HG02798 (cell line): ENCODE measurements around the gene FAM3B.
"Not testable (repeated sequence)": the region's sequence is repeated elsewhere in the genome, so short reads cannot be mapped to it uniquely, and the experiment has no call there.

Experiments
- ATAC-seq: cut with Tn5 transposase; IDR thresholded peaks from one replicate; pipeline ENCODE4 v1.9.1; 2021; ENCODE audit warnings: mild to moderate bottlenecking; ENCODE audit not compliant: unreplicated experiment, poor library complexity

The FAM3B gene, protein sequence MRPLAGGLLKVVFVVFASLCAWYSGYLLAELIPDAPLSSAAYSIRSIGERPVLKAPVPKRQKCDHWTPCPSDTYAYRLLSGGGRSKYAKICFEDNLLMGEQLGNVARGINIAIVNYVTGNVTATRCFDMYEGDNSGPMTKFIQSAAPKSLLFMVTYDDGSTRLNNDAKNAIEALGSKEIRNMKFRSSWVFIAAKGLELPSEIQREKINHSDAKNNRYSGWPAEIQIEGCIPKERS

DNA sequence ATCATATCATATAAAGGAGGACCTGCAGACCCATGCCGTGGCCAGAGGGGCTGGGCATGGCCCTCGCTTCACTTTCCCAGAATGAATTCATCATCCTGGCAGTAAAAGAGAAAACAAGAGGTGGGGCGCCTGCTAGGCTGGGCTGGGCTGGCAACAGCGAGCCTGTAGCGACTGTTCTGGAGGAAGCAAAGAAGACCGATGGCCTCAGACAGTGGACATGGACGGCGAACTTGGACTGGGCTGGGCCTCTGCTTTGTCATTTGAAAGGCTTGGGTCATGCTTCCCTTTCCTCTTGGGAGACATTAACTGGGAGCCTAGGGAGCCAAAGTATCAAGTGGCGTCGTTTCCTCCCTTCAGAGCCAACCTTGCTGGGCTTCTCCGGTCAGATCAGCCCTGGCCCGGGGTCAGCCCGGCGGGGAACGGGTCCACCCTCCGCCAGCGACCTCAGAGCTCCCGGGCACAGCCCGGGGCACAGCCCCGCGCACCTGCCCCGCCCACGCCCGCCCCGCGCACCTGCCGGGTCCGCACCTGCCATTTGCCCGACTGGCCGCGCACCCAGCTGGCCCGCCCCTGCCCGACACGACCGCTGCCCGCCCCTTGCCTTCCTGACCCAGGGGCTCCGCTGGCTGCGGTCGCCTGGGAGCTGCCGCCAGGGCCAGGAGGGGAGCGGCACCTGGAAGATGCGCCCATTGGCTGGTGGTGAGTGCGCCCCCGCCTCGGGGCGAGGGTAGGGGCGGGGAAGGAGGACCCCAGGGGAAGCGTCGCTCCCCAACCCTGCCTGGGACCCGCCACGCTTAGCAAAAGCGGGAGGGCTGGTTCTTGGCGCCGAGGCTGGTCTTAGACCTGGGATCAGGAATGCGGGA, at the start of gene FAM3B:
Gene FAM3B, plus strand, starts transcription at position 602 of the 863 bp plus-strand sequence. Its CDS starts 79 bp downstream, at position 681.
- no peak for ATAC-seq

GRCh38 chr21:41267346-41267745, 49.3 kb upstream of the FAM3B start:
- no peak for ATAC-seq

- no peak for ATAC-seq
Measured at GRCh38 chr21:41269535-41269934, 47.1 kb upstream of the FAM3B start.

DNA sequence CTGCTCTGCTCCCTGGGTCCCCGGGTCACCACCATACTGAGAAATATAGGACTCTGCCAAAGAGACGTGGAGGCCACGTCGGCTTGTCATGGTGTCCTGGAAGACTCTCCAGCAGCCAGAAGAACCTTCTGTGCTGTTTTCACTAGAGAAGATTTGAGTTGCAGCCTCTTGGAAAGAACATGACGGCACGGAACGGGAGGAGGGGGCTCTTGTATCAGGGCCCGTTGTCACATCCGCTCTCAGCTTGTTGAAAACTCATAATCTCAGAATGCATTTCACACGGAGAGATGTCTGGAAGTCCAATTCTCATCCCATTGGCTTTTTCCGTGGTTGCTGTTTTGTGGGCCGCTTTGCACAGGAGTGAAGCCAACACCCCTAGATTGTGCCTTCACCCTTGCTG, 39.4 kb upstream of the FAM3B start:
- ATAC-seq = no peak

DNA sequence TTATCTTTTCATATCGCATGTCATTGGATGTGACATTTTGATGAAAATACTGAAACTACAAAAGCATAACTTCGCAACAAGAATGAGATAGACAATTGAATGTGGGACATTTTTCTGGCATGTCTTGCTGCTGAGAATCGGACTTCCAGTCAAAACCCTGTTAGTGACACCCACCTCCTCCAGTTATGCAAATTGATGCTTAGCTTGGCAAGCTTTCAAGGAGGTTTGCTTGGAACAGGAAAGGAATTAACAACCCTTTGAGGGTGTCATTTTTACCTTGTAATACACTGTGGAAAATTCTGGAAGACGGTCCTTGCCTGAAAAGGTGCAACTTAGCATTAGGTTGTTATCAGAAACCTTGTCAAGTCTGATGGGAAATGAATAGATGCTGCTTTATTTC, 38.8 kb upstream of the FAM3B start:
- no peak for ATAC-seq

DNA sequence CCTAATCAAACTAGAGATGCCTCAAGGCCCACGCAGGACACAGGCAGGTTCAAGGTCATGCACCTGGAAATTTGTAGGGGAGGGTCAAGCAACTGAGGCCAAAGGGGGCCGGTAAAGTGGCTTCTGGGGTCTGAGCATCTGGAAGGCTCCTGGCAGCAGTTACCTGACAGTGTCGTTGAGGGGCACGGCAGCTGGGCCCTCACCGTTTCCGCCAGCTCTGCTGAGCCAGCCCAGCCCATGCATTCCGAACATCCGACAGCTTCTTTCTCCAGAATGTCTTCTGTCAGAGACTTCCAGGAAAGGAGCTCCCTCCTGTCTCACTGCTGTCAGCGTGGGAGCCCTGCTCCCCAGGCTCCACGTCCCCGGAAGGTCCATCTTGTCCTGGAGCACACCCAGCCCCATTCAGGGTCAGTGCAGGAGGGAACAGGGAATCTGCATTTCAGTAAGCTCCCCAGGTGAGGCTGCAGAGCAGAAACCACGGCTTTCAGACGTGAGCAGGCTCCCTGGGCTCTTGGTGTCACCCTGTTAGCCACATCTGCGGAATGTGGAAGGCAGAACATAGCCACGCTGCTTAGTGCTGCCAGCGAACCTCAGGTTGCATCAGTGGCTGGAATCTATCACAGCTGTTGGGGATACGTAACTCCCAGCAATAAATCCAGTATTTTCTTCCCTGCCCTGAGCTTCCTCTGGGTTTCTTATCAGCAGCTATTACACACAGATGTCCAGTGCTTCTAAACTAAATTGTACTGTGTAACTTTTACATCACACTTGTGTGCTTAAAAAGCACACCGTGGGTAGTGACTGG, 36.3 kb upstream of the FAM3B start:
- no peak for ATAC-seq

DNA sequence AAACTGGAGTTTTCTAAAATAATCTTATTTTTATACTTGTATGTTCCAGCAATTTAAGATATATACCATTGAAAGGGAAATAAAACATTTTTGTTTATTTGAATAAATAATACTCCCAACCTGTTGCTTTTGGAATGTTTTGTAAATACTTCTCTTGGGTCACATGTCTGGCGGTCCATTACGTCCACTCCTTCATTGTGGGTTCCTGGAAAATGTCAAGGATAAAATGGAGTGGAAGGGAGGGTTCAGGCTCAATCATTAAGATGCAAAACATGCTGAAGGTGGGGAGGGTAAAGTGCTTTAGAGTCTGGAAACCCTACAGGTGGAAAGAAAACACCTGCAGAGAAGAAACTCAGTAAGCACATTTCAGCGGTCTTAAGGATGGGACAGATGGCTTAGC, 34.2 kb upstream of the FAM3B start:
- ATAC-seq = no peak

DNA sequence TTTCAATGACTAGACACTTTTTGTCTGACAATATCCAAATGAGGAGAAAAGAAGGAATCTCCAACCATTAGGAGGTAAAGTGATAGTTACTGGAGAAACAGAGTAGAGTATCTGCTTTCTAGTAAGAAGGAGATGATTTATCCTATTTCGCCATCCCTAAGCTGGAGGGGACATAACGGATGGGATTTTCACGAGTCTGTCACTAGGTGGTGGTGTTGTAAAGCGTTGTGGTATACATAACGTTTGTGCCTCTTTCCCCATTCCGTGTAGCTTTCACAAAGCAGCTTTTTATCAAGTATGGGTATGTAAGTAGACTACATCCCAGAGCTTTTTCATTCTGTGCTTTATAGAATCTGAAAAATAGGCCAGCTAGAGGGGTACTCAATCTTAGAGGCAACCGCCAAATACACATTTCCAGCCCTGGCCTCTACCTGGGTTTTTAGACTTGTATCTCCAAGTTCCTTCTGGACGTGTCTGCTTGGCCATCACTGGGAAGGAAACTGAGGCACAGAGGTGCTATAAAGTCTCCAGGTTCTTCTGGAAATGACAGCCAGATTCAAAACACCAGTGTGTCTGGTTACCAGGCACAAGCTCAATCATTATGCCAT, 33.3 kb upstream of the FAM3B start:
- ATAC-seq = peak; percentile 61

GRCh38 chr21:41289431-41289830, 27.2 kb upstream of the FAM3B start:
- ATAC-seq = no peak

- ATAC-seq = no peak
Measured at GRCh38 chr21:41290106-41290799, 26.3 kb upstream of the FAM3B start.

DNA sequence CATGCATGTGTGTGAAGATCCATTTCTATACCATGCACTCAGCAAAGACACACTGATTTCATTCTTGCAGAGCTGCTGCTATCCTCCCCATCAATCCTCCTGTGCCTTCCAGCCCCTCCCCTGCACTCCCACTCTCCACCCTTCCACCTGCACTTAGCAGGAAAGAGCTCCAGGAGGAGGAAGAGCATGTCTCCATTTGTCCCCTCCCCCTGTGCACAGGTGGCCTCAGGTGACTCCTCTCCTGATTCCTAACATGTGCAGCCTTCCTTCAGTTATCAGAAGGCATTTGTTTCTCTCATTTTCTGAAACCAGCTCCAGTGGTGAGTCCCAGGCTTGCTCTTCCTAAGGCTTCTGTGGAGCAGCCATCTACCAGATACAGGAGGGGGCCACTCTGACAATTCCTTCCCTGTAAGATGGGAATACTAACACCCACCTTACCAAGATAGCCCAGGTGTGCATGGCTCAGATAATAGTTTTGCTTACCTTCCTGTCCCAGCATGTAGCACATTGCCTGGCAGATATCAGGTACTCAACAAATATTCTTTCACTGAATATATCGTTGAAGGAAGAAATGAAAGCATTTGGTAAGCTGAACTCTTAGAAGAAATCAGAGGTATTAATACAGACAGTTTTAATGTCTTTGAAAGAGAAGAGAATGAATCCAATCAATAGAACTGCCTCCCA, 21.9 kb upstream of the FAM3B start:
- ATAC-seq = no peak

DNA sequence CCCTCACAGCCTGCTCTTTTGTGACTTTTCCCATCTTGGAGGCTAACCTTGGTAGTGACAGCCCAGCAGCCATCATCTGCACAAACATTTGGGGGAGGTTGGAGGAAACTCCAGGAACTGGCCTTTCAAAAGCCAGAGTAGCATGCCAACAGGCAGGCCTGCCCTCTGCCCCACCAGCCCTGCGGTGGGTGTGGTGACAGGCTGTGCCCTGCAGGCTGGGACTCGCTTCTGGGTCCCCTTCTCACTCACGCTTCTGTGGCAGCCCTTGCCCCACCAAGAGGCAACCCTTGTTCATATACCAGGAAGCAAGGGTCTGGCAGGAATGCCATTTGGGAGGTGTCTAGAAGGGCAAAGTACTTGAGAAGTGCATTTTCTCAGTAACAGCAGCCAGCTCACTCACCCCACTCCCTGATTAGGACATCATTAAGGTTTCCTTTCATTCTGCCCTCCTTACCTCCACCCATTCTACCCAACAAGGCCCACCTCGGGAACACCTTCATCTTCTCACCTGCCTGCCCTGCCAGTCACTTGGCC, 20.8 kb upstream of the FAM3B start:
- ATAC-seq = no peak

DNA sequence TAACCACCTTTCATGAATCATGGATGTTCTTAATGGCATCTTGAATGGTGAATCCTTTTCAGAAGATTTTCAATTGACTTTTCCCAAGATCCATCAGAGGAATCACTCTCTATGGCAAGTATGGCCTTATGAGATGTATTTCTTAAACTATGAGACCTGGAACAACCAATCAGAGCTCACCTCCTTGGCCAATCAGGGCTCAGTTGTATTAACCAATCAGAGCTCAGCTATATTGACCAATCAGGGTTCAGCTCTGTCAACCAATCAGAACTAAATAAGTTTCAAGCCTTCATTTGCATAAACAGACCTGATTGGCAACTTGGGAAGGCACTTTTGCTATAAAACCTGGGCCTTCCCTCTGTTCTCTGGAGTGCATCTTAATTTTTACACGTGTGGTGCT, 13.6 kb upstream of the FAM3B start:
- no peak for ATAC-seq

DNA sequence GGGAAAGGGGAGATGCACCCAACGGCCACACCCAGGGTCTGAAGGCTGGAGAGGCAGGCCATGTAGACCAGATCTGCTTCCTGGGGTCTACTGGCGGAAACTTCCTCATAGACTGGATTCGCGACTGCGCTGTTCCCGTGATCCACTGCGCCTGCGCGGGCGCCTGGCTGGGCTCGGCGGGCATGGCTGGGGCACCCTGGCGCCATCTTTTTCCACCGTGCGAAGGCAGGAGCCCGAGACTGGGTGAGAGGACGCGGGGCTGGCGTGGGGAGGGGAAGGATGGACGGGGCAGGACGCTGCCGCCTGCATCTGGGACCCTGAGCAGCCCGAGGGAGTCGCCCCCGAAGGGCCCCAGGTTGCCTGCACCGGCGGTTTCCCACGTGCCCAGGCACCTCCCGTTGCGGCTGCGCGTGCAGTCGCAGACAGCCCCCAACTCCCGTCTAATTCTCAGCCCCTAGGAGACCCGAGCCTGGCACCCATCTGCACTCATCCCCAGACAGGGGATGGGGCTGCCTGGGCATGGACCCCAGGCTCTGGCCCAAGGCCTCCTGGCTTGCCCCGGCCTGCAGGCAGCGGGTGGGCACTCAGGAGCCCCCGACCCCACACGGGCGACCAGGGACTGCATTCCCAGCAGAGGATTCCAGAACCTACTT, 12.4 kb upstream of the FAM3B start:
- ATAC-seq = no peak

DNA sequence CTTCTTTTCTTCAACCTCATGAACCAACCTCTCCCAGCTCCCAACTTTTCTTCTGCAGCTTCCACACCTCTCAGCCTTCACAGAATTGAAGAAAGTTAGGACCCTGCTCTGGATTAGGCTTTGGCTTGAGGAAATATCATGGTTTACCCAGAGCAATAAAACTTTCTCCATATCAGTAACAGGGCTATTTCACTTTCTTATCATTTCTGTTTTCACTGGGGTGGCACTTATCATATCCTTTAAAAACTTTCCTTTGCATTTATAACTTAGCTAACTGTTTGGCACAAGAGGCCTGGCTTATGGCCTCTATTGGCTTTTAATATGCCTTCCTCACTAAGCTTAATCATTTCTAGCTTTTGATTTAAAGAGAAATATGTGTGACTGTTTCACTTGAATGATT, 9.4 kb upstream of the FAM3B start:
- no peak for ATAC-seq

- ATAC-seq = not testable (repeated sequence)
Measured at GRCh38 chr21:41313285-41314164, 3.1 kb upstream of the FAM3B start.

- no peak for ATAC-seq
Measured at GRCh38 chr21:41315726-41316125, 875 bp upstream of the FAM3B start.

GRCh38 chr21:41317063-41317392, 427 bp downstream of the FAM3B start:
- no peak for ATAC-seq
